IMR-90 (cell line): ENCODE data around the gene BICD1. TPM values are rescaled to one million over a fixed set of nuclear protein-coding genes. Genes with fewer than 3 reads are reported as not detected.

Experiments
- ATAC-seq: fragments of 200-7000 bp; cut with Tn5 transposase; 2 replicates; pipeline ENCODE4 v1.9.1; 2020; ENCODE audit warnings: low read depth, mild to moderate bottlenecking, moderate library complexity
- BruUV-seq: library from RNA; stranded (reverse); fragments of 400-500 nt; replicated peaks from 2 replicates; lab custom pipeline; 2021; lab: Mats Ljungman, UMichigan
- CTCF ChIA-PET: fragments of 300-600 bp; formaldehyde crosslinking; extraction: SDS; loops from one replicate; lab custom pipeline; 2021; ENCODE audit warnings: antibody characterized with exemption; lab: Yijun Ruan, JAX
- POLR2A ChIA-PET: fragments of 300-600 bp; sonication (Branson Sonifier 250); formaldehyde crosslinking; loops from one replicate; lab custom pipeline; 2022; ENCODE audit warnings: antibody characterized with exemption; ENCODE audit not compliant: unreplicated experiment; lab: Charles Lee
- DNase-seq: peaks from one replicate; pipeline ENCODE4 v3.0.0; 2013
- H2AFZ ChIP-seq: replicated peaks from 2 replicates; pipeline ENCODE3; 2013; ENCODE audit warnings: low read length, mild to moderate bottlenecking; ENCODE audit not compliant: poor library complexity
- H2AK5ac ChIP-seq: 2 replicates; pipeline ENCODE4 v1.6.1; 2013; ENCODE audit warnings: low read depth, low read length, inconsistent platforms
- H2AK9ac ChIP-seq: replicated peaks from 2 replicates; pipeline ENCODE3; 2013; ENCODE audit warnings: mild to moderate bottlenecking, low read depth, low read length, moderate library complexity; ENCODE audit not compliant: poor library complexity
- H2BK120ac ChIP-seq: 2 replicates; pipeline ENCODE4 v1.6.1; 2013; ENCODE audit warnings: low read depth, low read length, inconsistent platforms
- H2BK15ac ChIP-seq: 3 replicates; pipeline ENCODE4 v1.6.1; 2013; ENCODE audit warnings: low read depth, low read length, inconsistent platforms
- H2BK20ac ChIP-seq: 2 replicates; pipeline ENCODE4 v1.6.1; 2013; ENCODE audit warnings: low read depth, mild to moderate bottlenecking, inconsistent platforms, low read length, moderate library complexity
- H2BK5ac ChIP-seq: 2 replicates; pipeline ENCODE4 v1.6.1; 2013; ENCODE audit warnings: mild to moderate bottlenecking, low read depth, low read length, inconsistent platforms; ENCODE audit not compliant: poor library complexity, severe bottlenecking
- H3K14ac ChIP-seq: replicated peaks from 2 replicates; pipeline ENCODE4 v1.6.1; 2013; ENCODE audit warnings: low read depth, low read length, inconsistent platforms
- H3K18ac ChIP-seq: 2 replicates; pipeline ENCODE4 v1.6.1; 2013; ENCODE audit warnings: low read depth, low read length, control low read depth
- H3K23ac ChIP-seq: 2 replicates; pipeline ENCODE4 v1.6.1; 2013; ENCODE audit warnings: low read depth, low read length, inconsistent platforms
- H3K27ac ChIP-seq: 2 replicates; pipeline ENCODE4 v1.5.1; 2013; ENCODE audit warnings: mild to moderate bottlenecking, control low read depth, low read length; ENCODE audit not compliant: insufficient read depth
- H3K27me3 ChIP-seq: 2 replicates; pipeline ENCODE4 v1.6.1; 2013; ENCODE audit warnings: low read length; ENCODE audit not compliant: control insufficient read depth, insufficient read depth
- H3K36me3 ChIP-seq: 2 replicates; pipeline ENCODE4 v1.6.1; 2013; ENCODE audit warnings: low read length, mixed read lengths; ENCODE audit not compliant: control insufficient read depth, insufficient read depth
- H3K4ac ChIP-seq: 2 replicates; pipeline ENCODE4 v1.6.1; 2013; ENCODE audit warnings: low read depth, low read length, inconsistent platforms
- H3K4me1 ChIP-seq: 2 replicates; pipeline ENCODE4 v1.6.1; 2013; ENCODE audit warnings: low read length, mixed read lengths; ENCODE audit not compliant: control insufficient read depth, insufficient read depth
- H3K4me2 ChIP-seq: 2 replicates; pipeline ENCODE4 v1.6.1; 2013; ENCODE audit warnings: low read depth, mild to moderate bottlenecking, control low read depth, low read length, moderate library complexity
- H3K4me3 ChIP-seq: 2 replicates; pipeline ENCODE4 v1.5.1; 2013; ENCODE audit warnings: low read depth, mild to moderate bottlenecking, control low read depth, low read length, moderate library complexity; ENCODE audit not compliant: insufficient read depth
- H3K56ac ChIP-seq: 2 replicates; pipeline ENCODE4 v1.6.1; 2013; ENCODE audit warnings: low read length, inconsistent platforms; ENCODE audit not compliant: insufficient read depth; ENCODE audit errors: extremely low read depth
- H3K79me1 ChIP-seq, 2 experiments: 2 replicates each; pipeline ENCODE4 v1.6.1; 2013; ENCODE audit warnings: low read length in 2 of 2, inconsistent platforms in 1 of 2, low read depth in 1 of 2
- H3K9ac ChIP-seq: 2 replicates; pipeline ENCODE4 v1.6.1; 2013; ENCODE audit warnings: low read depth, low read length, control low read depth
- H3K9me1 ChIP-seq: 2 replicates; pipeline ENCODE4 v1.6.1; 2013; ENCODE audit warnings: low read length, inconsistent platforms; ENCODE audit not compliant: insufficient read depth
- H3K9me3 ChIP-seq: 2 replicates; pipeline ENCODE4 v1.6.1; 2013; ENCODE audit warnings: low read length; ENCODE audit not compliant: control insufficient read depth, insufficient read depth
- H4K20me1 ChIP-seq: 2 replicates; pipeline ENCODE4 v1.6.1; 2013; ENCODE audit warnings: low read length, inconsistent platforms; ENCODE audit not compliant: insufficient read depth
- H4K5ac ChIP-seq: 2 replicates; pipeline ENCODE4 v1.6.1; 2013; ENCODE audit warnings: mild to moderate bottlenecking, low read depth, low read length, control low read depth
- H4K8ac ChIP-seq, 2 experiments: 2 replicates each; pipeline ENCODE4 v1.6.1; 2013; ENCODE audit warnings: low read depth in 2 of 2, low read length in 2 of 2, control low read depth in 1 of 2, inconsistent platforms in 1 of 2
- H4K91ac ChIP-seq: 2 replicates; pipeline ENCODE4 v1.6.1; 2013; ENCODE audit warnings: low read depth, low read length, inconsistent platforms; ENCODE audit not compliant: insufficient read depth
- CTCF ChIP-seq: conservative IDR thresholded peaks from 2 replicates; pipeline ENCODE4 v1.5.1; 2012; ENCODE audit warnings: mild to moderate bottlenecking, low read depth, low read length, improper control_type of control experiment
- MAFK ChIP-seq: IDR thresholded peaks from 2 replicates; pipeline ENCODE4 v1.6.1; 2012; ENCODE audit warnings: low read depth, low read length, improper control_type of control experiment
- RFX5 ChIP-seq: IDR thresholded peaks from 2 replicates; pipeline ENCODE4 v1.8.0; 2012; ENCODE audit warnings: low read depth, mild to moderate bottlenecking, low read length, moderate library complexity
- WGBS, 2 experiments: methylation state at CpG; one replicate each; pipeline versions ENCODE4 v1.1.5 to v1.1.7; 2013; ENCODE audit warnings: missing lambda C conversion rate in 2 of 2; ENCODE audit not compliant: insufficient read length in 1 of 2; ENCODE audit errors: extremely low coverage in 2 of 2; 5-methylcytosine and 5-hydroxymethylcytosine counted together
- dilution Hi-C: fragments of 300-500 bp; cut with HindIII; formaldehyde crosslinking; loops from one replicate; pipeline ENCODE4 v1.14.3; 2018; ENCODE audit warnings: low sequenced_read_pairs; ENCODE audit not compliant: unreplicated experiment
- in situ Hi-C: fragments of 300-500 bp; cut with MboI; formaldehyde crosslinking; loops from 3 replicates; pipeline ENCODE4 v1.14.3; 2019; ENCODE audit warnings: low sequenced_read_pairs, inconsistent platforms, mixed read lengths
- intact Hi-C: fragments of 100-400 bp; cut with micrococcal nuclease; formaldehyde crosslinking; loops from 2 replicates; pipeline ENCODE4 v1.10.0; 2022
- polyA plus RNA-seq, 3 experiments: library from polyadenylated mRNA; depleted of rRNA; stranded (reverse); fragments of >200 nt; gene quantifications; 2 replicates each; pipeline ENCODE4 v1.2.3, GENCODE V29; 2012; ENCODE audit warnings: low replicate concordance in 1 of 3
- total RNA-seq: library from RNA; depleted of rRNA; stranded (reverse); fragments of >200 nt; gene quantifications from 2 replicates; pipeline ENCODE4 v1.2.3, GENCODE V29; 2012

Gene BICD1
- total and polyA plus RNA-seq, 2 of the 4 experiments (the other 2 are of a cell fraction), result 17.2 to 21.8 TPM

DNA sequence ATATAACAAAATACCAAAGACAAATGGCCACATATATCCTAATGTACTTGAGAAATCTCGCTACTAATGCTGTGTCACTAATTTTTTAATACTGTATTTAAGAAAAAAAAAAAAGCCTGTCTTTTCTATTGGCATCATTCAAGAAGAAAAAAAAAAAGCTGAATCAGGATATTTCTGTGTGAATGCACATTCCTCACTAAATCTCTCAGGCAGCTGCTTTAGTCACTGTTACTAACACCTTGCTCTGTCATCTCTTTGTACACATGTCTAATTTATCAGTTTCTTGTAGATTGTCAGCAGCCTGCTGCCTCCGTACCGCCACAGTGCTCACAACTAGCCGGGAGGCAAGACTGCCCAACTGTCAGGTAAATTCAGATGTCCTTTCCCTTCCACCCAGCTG is 260.7 kb downstream of the BICD1 start:
- in situ Hi-C loops, result loop anchor here (25.0 kb wide), 1 partner anchor 1645 kb away; the partner anchor contains the start of gene ALG10
- no peaks in the 10 kb centered on the region for H3K9me3 ChIP-seq
- H3K4me1 ChIP-seq, result no peaks in the 10 kb centered on the region
- H3K9me1 ChIP-seq, result no peaks in the 10 kb centered on the region
- no peak overlapping the region for H3K14ac ChIP-seq
- H3K56ac ChIP-seq, result no peak overlapping the region
- no peak overlapping the region for H4K91ac ChIP-seq
- peaks cover 5% of the 10 kb centered on the region; the same call in 1 of the 2 replicates for H3K36me3 ChIP-seq
- no peak overlapping the region for H2BK20ac ChIP-seq
- no peak overlapping the region for H3K23ac ChIP-seq
- no peak overlapping the region for H2AK5ac ChIP-seq
- POLR2A ChIA-PET, result interaction anchor here (0.6 kb wide), 1 partner anchor 1031 kb away, joined by 3 read pairs; no protein-coding TSS in a partner anchor
- DNase-seq (no peak), ATAC-seq (no peak)
- CTCF ChIA-PET, result interaction anchor here (0.7 kb wide), 1 partner anchor 90 kb away, joined by 4 read pairs; no protein-coding TSS in a partner anchor
- no peak overlapping the region for H3K27ac ChIP-seq
- H4K20me1 ChIP-seq, result no peaks in the 10 kb centered on the region
- no peak overlapping the region for H2AK9ac ChIP-seq
- intact Hi-C loops, result loop anchor here (10.0 kb wide), 1 partner anchor 357 kb away; no protein-coding TSS in a partner anchor
- H3K4ac ChIP-seq, result no peak overlapping the region
- BruUV-seq, result no TSS peak
- H2BK15ac ChIP-seq, result no peak overlapping the region
- dilution Hi-C loops, result no loop called here
- H4K8ac ChIP-seq, result no peak overlapping the region
- no peak overlapping the region for H2BK5ac ChIP-seq
- no peaks in the 10 kb centered on the region for H3K27me3 ChIP-seq
- H3K4me3 ChIP-seq, result no peak overlapping the region
- no peaks in the 10 kb centered on the region for H3K79me1 ChIP-seq
- H2BK120ac ChIP-seq, result no peak overlapping the region
- no peak overlapping the region for H4K5ac ChIP-seq
- H3K18ac ChIP-seq, result no peak overlapping the region
- WGBS, 2 experiments, result 80% methylated on average over 1 of the region's 4 CpGs; no CpG with 5 or more reads in 1 of the 2 experiments
- H3K9ac ChIP-seq, result no peak overlapping the region
- no peak overlapping the region for H2AFZ ChIP-seq
- TF ChIP-seq CTCF (no peak), MAFK (peak; percentile 70), RFX5 (no peak)
- H3K4me2 ChIP-seq, result no peak overlapping the region
